ENCODE results near the gene EVC. TPM values are rescaled to one million over a fixed set of nuclear protein-coding genes. Genes with fewer than 3 reads are reported as not detected.

EVC gene
- total RNA-seq, 1 experiment from 2014 or later: not detected

GRCh38 chr4:5719350-5720055 is 8.5 kb downstream of the EVC start:
- intact Hi-C loops (cut with micrococcal nuclease; ENCODE audit: unreplicated experiment): no loop called here
- CTCF ChIA-PET: no interaction called here
- Mint-ChIP-seq H3K27me3 (ENCODE audit: unreplicated experiment) (no peaks in the 10 kb centered on the region), H3K4me1 (ENCODE audit: low read depth, unreplicated experiment) (no peaks in the 10 kb centered on the region), H3K4me3 (ENCODE audit: low read depth, unreplicated experiment) (no peak overlapping the region), H3K9me3 (ENCODE audit: low read depth, unreplicated experiment) (peaks cover 7% of the 10 kb centered on the region), H3K36me3 (ENCODE audit: insufficient read depth, unreplicated experiment) (no peaks in the 10 kb centered on the region), H3K27ac (ENCODE audit: unreplicated experiment) (no peak overlapping the region)
- TF ChIP-seq CTCF (IDR thresholded peaks at IDR 0.05; ENCODE audit: unreplicated experiment): no peak
- DNase-seq: no peak
- BruUV-seq (replicated peaks): no TSS peak

- Mint-ChIP-seq H3K9me3 (ENCODE audit: low read depth, unreplicated experiment) (peaks cover 7% of the 10 kb centered on the region), H3K4me3 (ENCODE audit: low read depth, unreplicated experiment) (no peak overlapping the region), H3K36me3 (ENCODE audit: insufficient read depth, unreplicated experiment) (no peaks in the 10 kb centered on the region), H3K4me1 (ENCODE audit: low read depth, unreplicated experiment) (no peaks in the 10 kb centered on the region), H3K27ac (ENCODE audit: unreplicated experiment) (no peak overlapping the region), H3K27me3 (ENCODE audit: unreplicated experiment) (no peaks in the 10 kb centered on the region)
- intact Hi-C loops (cut with micrococcal nuclease; ENCODE audit: unreplicated experiment): no loop called here
- CTCF ChIA-PET: no interaction called here
- no peak for DNase-seq
- no TSS peak for BruUV-seq (replicated peaks)
- no peak for TF ChIP-seq CTCF (IDR thresholded peaks at IDR 0.05; ENCODE audit: unreplicated experiment)
These were observed 9.3 kb downstream of the EVC start for GRCh38 chr4:5720157-5720850.

- CTCF ChIA-PET: no interaction called here
- BruUV-seq (replicated peaks): no TSS peak
- no peak overlapping the region for H3K27ac Mint-ChIP-seq (ENCODE audit: unreplicated experiment)
These were observed 10.0 kb downstream of the EVC start for GRCh38 chr4:5720980-5721379.

GRCh38 chr4:5721923-5722322 is 10.9 kb downstream of the EVC start:
- Mint-ChIP-seq H3K4me3 (ENCODE audit: low read depth, unreplicated experiment) (no peak overlapping the region), H3K27me3 (ENCODE audit: unreplicated experiment) (no peaks in the 10 kb centered on the region), H3K27ac (ENCODE audit: unreplicated experiment) (no peak overlapping the region), H3K36me3 (ENCODE audit: insufficient read depth, unreplicated experiment) (no peaks in the 10 kb centered on the region), H3K4me1 (ENCODE audit: low read depth, unreplicated experiment) (no peaks in the 10 kb centered on the region), H3K9me3 (ENCODE audit: low read depth, unreplicated experiment) (peaks cover 4% of the 10 kb centered on the region)
- BruUV-seq (replicated peaks): no TSS peak
- CTCF ChIA-PET: no interaction called here
- TF ChIP-seq CTCF (IDR thresholded peaks at IDR 0.05; ENCODE audit: unreplicated experiment): no peak
- intact Hi-C loops (cut with micrococcal nuclease; ENCODE audit: unreplicated experiment): no loop called here
- DNase-seq: no peak

More at GRCh38 chr4:5720980-5721379, 10.0 kb downstream of the EVC start:
- DNase-seq: no peak
- Mint-ChIP-seq H3K36me3 (ENCODE audit: insufficient read depth, unreplicated experiment) (no peaks in the 10 kb centered on the region), H3K27me3 (ENCODE audit: unreplicated experiment) (no peaks in the 10 kb centered on the region), H3K4me1 (ENCODE audit: low read depth, unreplicated experiment) (no peaks in the 10 kb centered on the region), H3K4me3 (ENCODE audit: low read depth, unreplicated experiment) (no peak overlapping the region), H3K9me3 (ENCODE audit: low read depth, unreplicated experiment) (peaks cover 7% of the 10 kb centered on the region)
- no peak for TF ChIP-seq CTCF (IDR thresholded peaks at IDR 0.05; ENCODE audit: unreplicated experiment)
- intact Hi-C loops (cut with micrococcal nuclease; ENCODE audit: unreplicated experiment): no loop called here

Data from Calu3 (cell line).